GM23338 (cell line): ENCODE results near the gene NDE1. TPM values are rescaled to one million over a fixed set of nuclear protein-coding genes. Genes with fewer than 3 reads are reported as not detected.

Experiments used
- ATAC-seq: fragments of 200-7000 bp; cut with Tn5 transposase; 3 replicates; pipeline ENCODE4 v1.9.1; 2020
- DNase-seq: peaks from one replicate; pipeline ENCODE4 v3.0.0-alpha.2; 2015; ENCODE audit warnings: low spot score
- H2AFZ ChIP-seq: fragments of 200-600 bp; sonication (generic); 2 replicates; pipeline ENCODE4 v1.8.0; 2016; ENCODE audit warnings: antibody characterized with exemption, mild to moderate bottlenecking, moderate library complexity
- H3F3A ChIP-seq: fragments of 200-600 bp; sonication (generic); replicated peaks from 2 replicates; pipeline ENCODE4 v1.8.0; 2017; ENCODE audit warnings: antibody characterized with exemption, mixed run types, low read depth
- H3K27ac ChIP-seq: fragments of 200-600 bp; sonication (generic); 2 replicates; pipeline ENCODE4 v1.6.1; 2016; ENCODE audit warnings: low read depth
- H3K27me3 ChIP-seq: fragments of 200-600 bp; sonication (generic); 2 replicates; pipeline ENCODE4 v1.8.0; 2016; ENCODE audit warnings: mild to moderate bottlenecking, mixed run types, moderate library complexity; ENCODE audit not compliant: insufficient read depth
- H3K36me3 ChIP-seq: fragments of 200-600 bp; sonication (generic); 2 replicates; pipeline ENCODE4 v1.8.0; 2016; ENCODE audit warnings: mild to moderate bottlenecking; ENCODE audit not compliant: insufficient read depth
- H3K4me1 ChIP-seq: fragments of 200-600 bp; sonication (generic); 2 replicates; pipeline ENCODE4 v1.8.0; 2016; ENCODE audit warnings: mild to moderate bottlenecking, moderate library complexity; ENCODE audit not compliant: insufficient read depth
- H3K4me2 ChIP-seq: fragments of 200-600 bp; sonication (generic); 2 replicates; pipeline ENCODE4 v1.7.1; 2017; ENCODE audit warnings: mixed run types
- H3K4me3 ChIP-seq: fragments of 200-600 bp; sonication (generic); 2 replicates; pipeline ENCODE4 v1.6.1; 2016; ENCODE audit warnings: mixed run types
- H3K79me2 ChIP-seq: fragments of 200-600 bp; sonication (generic); replicated peaks from 2 replicates; pipeline ENCODE4 v1.8.0; 2017; ENCODE audit warnings: mild to moderate bottlenecking; ENCODE audit not compliant: insufficient read depth
- H3K9me2 ChIP-seq: fragments of 200-600 bp; sonication (generic); 2 replicates; pipeline ENCODE4 v1.8.0; 2017; ENCODE audit not compliant: insufficient read depth
- H4K20me1 ChIP-seq: fragments of 200-600 bp; sonication (generic); replicated peaks from 2 replicates; pipeline ENCODE4 v1.8.0; 2017; ENCODE audit warnings: mild to moderate bottlenecking; ENCODE audit not compliant: insufficient read depth
- H3K27ac Mint-ChIP-seq: 2 replicates; pipeline ENCODE4 v1.8.0; 2020; ENCODE audit warnings: inconsistent platforms, mild to moderate bottlenecking, moderate library complexity, mixed read lengths
- H3K27me3 Mint-ChIP-seq: 3 replicates; pipeline ENCODE4 v1.8.0; 2022; ENCODE audit warnings: low read depth, mild to moderate bottlenecking, moderate library complexity, mixed read lengths, inconsistent platforms; ENCODE audit not compliant: insufficient read depth, poor library complexity
- H3K36me3 Mint-ChIP-seq: 3 replicates; pipeline ENCODE4 v1.8.0; 2021; ENCODE audit warnings: low read depth, mild to moderate bottlenecking, inconsistent platforms, moderate library complexity, mixed read lengths
- H3K4me1 Mint-ChIP-seq: 3 replicates; pipeline ENCODE4 v1.8.0; 2020; ENCODE audit warnings: mild to moderate bottlenecking, inconsistent platforms, mixed read lengths
- H3K4me3 Mint-ChIP-seq: 3 replicates; pipeline ENCODE4 v1.8.0; 2021; ENCODE audit warnings: moderate library complexity, mild to moderate bottlenecking, inconsistent platforms, mixed read lengths
- H3K9me3 Mint-ChIP-seq: 3 replicates; pipeline ENCODE4 v1.8.0; 2020; ENCODE audit warnings: moderate library complexity, mild to moderate bottlenecking, inconsistent platforms, mixed read lengths
- CREB1 ChIP-seq: fragments of 250-450 bp; sonication (Bioruptor Pico); IDR thresholded peaks from 2 replicates; pipeline ENCODE4 v1.5.0; 2020; ENCODE audit warnings: low read depth, mild to moderate bottlenecking, moderate library complexity
- CTCF ChIP-seq, 2 experiments: fragments of 200-600 bp in 1 of 2; sonication (generic) in 1 of 2; conservative IDR thresholded peaks; 2 replicates each; pipeline versions ENCODE4 v1.5.1 to v1.6.1; 2016 to 2017; ENCODE audit warnings: antibody characterized with exemption in 2 of 2, low read depth in 2 of 2, mild to moderate bottlenecking in 2 of 2, moderate library complexity in 1 of 2
- EZH2 ChIP-seq: fragments of 200-600 bp; sonication (generic); IDR thresholded peaks from one replicate; pipeline ENCODE4 v1.8.0; 2017; ENCODE audit warnings: antibody characterized with exemption, mild to moderate bottlenecking, low read depth; ENCODE audit not compliant: unreplicated experiment
- EZH2phosphoT487 ChIP-seq: fragments of 200-600 bp; sonication (generic); IDR thresholded peaks from one replicate; pipeline ENCODE4 v1.8.1; 2018; ENCODE audit warnings: antibody characterized with exemption; ENCODE audit not compliant: unreplicated experiment
- JUNB ChIP-seq: IDR thresholded peaks from one replicate; pipeline ENCODE4 v1.6.1; 2016; ENCODE audit warnings: antibody characterized with exemption; ENCODE audit not compliant: unreplicated experiment
- NANOG ChIP-seq: IDR thresholded peaks from 2 replicates; pipeline ENCODE4 v1.6.1; 2016; ENCODE audit warnings: antibody characterized with exemption, borderline replicate concordance
- POLR2AphosphoS5 ChIP-seq: IDR thresholded peaks from 2 replicates; pipeline ENCODE4 v1.6.1; 2016; ENCODE audit warnings: antibody characterized with exemption, low read depth
- STAT1 ChIP-seq: IDR thresholded peaks from one replicate; pipeline ENCODE4 v1.6.1; 2016; ENCODE audit warnings: antibody characterized with exemption; ENCODE audit not compliant: unreplicated experiment
- ZNF114 ChIP-seq: fragments of 250-450 bp; sonication (Bioruptor Pico); IDR thresholded peaks from 2 replicates; pipeline ENCODE4 v1.5.0; 2020; ENCODE audit warnings: mild to moderate bottlenecking, moderate library complexity
- ZNF331 ChIP-seq: fragments of 250-450 bp; sonication (Bioruptor Pico); IDR thresholded peaks from 2 replicates; pipeline ENCODE4 v1.5.0; 2020; ENCODE audit warnings: low read depth, mild to moderate bottlenecking, moderate library complexity
- ZNF462 ChIP-seq: fragments of 250-450 bp; sonication (Bioruptor Pico); IDR thresholded peaks from 2 replicates; pipeline ENCODE4 v1.5.0; 2020; ENCODE audit warnings: mild to moderate bottlenecking, moderate library complexity
- polyA plus RNA-seq: library from polyadenylated mRNA; unstranded; fragments of >200 nt; fragmentation: Nextera tagmentation; extraction: Ambion mirVana; gene quantifications from 2 replicates; pipeline ENCODE4 v1.2.1, GENCODE V29; 2016
- total RNA-seq: library from RNA; depleted of rRNA; stranded (reverse); fragments of >200 nt; shearing (Covaris generic); gene quantifications from 2 replicates; pipeline ENCODE4 v1.2.3, GENCODE V29; 2014
- TF ChIP-seq, protein P1 (sequence below): IDR thresholded peaks from 2 replicates; pipeline ENCODE4 v1.6.1; 2016; ENCODE audit warnings: antibody characterized with exemption
- TF ChIP-seq, protein P2 (sequence below): IDR thresholded peaks from one replicate; pipeline ENCODE4 v1.6.1; 2018; ENCODE audit warnings: antibody characterized with exemption; ENCODE audit not compliant: unreplicated experiment

Gene NDE1
- total and polyA plus RNA-seq, 2 experiments from 2014 or later: 13.0 to 22.9 TPM

DNA sequence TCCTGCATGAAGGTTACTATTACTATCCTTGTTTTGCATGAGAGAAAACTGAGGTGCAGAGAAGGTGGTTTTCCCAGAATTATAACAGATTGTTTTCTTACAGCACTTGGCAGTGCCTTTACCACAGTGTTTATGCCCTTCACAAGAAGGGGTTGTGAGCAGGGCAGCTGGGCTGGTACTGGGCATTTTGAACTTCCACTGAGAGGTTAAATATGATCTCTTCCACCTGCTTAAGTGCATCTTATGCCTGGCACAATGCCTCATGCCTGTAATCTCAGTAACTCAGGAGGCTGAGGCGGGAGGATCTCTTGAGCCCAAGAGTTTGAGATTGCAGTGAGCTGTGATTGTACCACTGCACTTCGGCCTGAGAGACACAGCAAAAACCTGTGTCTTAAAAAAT lies 36.2 kb downstream of the NDE1 start (continued):
- TF ChIP-seq STAT1 (no peak), EZH2 (no peak), JUNB (no peak), POLR2AphosphoS5 (no peak)

DNA sequence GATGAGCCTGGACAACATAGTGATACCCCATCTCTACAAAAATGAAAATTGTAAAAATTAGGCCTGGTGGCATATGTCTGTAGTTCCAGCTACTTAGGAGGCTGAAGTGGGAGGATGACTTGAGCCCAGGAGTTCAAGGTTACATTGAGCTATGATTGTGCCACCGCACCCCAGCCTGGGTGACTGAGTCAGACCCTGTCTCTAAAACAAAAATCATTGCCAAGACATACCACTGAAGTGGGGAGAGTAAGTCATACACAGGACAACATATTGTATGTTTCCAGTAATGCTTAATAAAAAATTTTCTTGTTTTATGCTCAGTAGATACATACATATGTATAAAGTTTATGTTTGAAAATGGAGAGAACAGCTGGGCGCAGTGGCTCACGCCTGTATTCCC lies 39.2 kb downstream of the NDE1 start:
- Histone ChIP-seq H3K79me2 (no peaks in the 10 kb centered on the region), H3K4me2 (no peak overlapping the region), H4K20me1 (0 out of 2 replicates have a peak, but pooled peaks cover 3% of the 10 kb centered on the region), H3K4me3 (no peak overlapping the region), H2AFZ (no peak overlapping the region), H3K4me1 (no peaks in the 10 kb centered on the region), H3F3A (no peaks in the 10 kb centered on the region), H3K9me2 (no peaks in the 10 kb centered on the region), H3K27ac (no peak overlapping the region), H3K36me3 (peaks cover 3% of the 10 kb centered on the region; the same call in 1 of the 2 replicates), H3K27me3 (no peaks in the 10 kb centered on the region)
- no peaks in the 10 kb centered on the region for H3K9me3 Mint-ChIP-seq
- ATAC-seq (no peak), DNase-seq (no peak)
- no peak overlapping the region for H3K4me3 Mint-ChIP-seq
- peak overlapping the region; percentile 11; the same call in 1 of the 2 replicates for H3K27ac Mint-ChIP-seq
- TF ChIP-seq CTCF (conservative IDR thresholded peaks at IDR 0.05; ENCODE audit: low read depth in 2 of 2) (no peak), EZH2phosphoT487 (no peak), ZNF331 (CRISPR knock-in tag) (no peak), STAT1 (no peak), CREB1 (no peak), JUNB (no peak), POLR2AphosphoS5 (no peak), ZNF462 (CRISPR knock-in tag) (no peak), NANOG (no peak), EZH2 (no peak), ZNF114 (no peak)
- TF ChIP-seq, protein P1, sequence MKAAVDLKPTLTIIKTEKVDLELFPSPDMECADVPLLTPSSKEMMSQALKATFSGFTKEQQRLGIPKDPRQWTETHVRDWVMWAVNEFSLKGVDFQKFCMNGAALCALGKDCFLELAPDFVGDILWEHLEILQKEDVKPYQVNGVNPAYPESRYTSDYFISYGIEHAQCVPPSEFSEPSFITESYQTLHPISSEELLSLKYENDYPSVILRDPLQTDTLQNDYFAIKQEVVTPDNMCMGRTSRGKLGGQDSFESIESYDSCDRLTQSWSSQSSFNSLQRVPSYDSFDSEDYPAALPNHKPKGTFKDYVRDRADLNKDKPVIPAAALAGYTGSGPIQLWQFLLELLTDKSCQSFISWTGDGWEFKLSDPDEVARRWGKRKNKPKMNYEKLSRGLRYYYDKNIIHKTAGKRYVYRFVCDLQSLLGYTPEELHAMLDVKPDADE: no peak
- TF ChIP-seq, protein P2, sequence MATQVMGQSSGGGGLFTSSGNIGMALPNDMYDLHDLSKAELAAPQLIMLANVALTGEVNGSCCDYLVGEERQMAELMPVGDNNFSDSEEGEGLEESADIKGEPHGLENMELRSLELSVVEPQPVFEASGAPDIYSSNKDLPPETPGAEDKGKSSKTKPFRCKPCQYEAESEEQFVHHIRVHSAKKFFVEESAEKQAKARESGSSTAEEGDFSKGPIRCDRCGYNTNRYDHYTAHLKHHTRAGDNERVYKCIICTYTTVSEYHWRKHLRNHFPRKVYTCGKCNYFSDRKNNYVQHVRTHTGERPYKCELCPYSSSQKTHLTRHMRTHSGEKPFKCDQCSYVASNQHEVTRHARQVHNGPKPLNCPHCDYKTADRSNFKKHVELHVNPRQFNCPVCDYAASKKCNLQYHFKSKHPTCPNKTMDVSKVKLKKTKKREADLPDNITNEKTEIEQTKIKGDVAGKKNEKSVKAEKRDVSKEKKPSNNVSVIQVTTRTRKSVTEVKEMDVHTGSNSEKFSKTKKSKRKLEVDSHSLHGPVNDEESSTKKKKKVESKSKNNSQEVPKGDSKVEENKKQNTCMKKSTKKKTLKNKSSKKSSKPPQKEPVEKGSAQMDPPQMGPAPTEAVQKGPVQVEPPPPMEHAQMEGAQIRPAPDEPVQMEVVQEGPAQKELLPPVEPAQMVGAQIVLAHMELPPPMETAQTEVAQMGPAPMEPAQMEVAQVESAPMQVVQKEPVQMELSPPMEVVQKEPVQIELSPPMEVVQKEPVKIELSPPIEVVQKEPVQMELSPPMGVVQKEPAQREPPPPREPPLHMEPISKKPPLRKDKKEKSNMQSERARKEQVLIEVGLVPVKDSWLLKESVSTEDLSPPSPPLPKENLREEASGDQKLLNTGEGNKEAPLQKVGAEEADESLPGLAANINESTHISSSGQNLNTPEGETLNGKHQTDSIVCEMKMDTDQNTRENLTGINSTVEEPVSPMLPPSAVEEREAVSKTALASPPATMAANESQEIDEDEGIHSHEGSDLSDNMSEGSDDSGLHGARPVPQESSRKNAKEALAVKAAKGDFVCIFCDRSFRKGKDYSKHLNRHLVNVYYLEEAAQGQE: no peak
- H3K4me1 Mint-ChIP-seq: no peaks in the 10 kb centered on the region
- peaks cover 40% of the 10 kb centered on the region for H3K36me3 Mint-ChIP-seq
- H3K27me3 Mint-ChIP-seq: no peaks in the 10 kb centered on the region
